ENCODE data around the gene SPATA13.
A peak's percentile ranks its signal among the peaks of the same experiment; 100 is the strongest.

SPATA13 gene

DNA sequence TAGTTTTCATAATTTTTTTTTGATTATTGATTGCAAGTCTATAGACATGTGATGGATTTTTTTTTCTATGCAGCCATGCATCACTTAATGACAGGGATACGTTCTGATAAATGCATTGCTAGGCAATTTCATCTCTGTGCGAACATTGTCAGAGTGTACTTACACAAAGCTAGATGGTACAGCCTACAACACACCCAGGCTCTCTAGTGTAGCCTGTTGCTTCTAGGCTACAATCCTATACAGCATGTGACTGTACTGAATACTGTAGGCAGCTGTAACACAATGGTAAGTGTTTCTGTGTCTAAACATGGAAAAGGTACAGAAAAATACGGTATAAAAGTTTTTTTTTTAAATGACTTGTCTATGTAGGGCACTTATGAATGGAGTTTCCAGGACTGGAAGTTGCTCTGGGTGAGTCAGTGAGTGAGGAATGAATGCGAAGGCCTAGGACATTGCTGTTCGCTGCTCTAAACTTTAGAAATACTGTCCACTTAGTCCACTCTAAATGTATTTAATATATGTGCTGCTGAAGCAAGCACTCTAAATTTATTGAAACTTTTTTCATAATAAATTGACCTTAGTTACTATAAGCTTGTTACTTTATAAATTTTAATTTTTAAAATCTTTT, 20.3 kb downstream of the SPATA13 start:
- H3K9me3 ChIP-seq (ENCODE audit: control insufficient read depth, insufficient read depth, low read depth, low read length), result no peaks in the 10 kb centered on the region
- no peaks in the 10 kb centered on the region for H3K36me3 ChIP-seq (ENCODE audit: control insufficient read depth in 2 of 2, insufficient read depth in 1 of 2, low read length in 2 of 2)
- peak; percentile 52; the same call in 1 of the 2 replicates for TF ChIP-seq SCRT2 (tag by site-specific recombination; IDR thresholded peaks at IDR 0.05)
- no peak for TF ChIP-seq ZBTB48 (tag by site-specific recombination; IDR thresholded peaks at IDR 0.05)
- TF ChIP-seq ZNF571 (tag by site-specific recombination; IDR thresholded peaks at IDR 0.05), result no peak
- TF ChIP-seq ZNF391 (tag by site-specific recombination; IDR thresholded peaks at IDR 0.05; ENCODE audit: borderline replicate concordance, low read depth), result no peak
- CTCF ChIA-PET, result interaction anchor here (0.6 kb wide), 1 partner anchor 14 kb away, joined by 3 read pairs; no protein-coding TSS in a partner anchor
- peaks cover 6% of the 10 kb centered on the region for H3K4me1 ChIP-seq (ENCODE audit: control insufficient read depth, insufficient read depth, low read length)
- H3K27ac ChIP-seq (ENCODE audit: extremely low read depth, low read depth, low read length), result no peak overlapping the region
- POLR2A ChIA-PET, result no interaction called here
- no peak overlapping the region for H3K4me3 ChIP-seq (ENCODE audit: low read depth, low read length)

DNA sequence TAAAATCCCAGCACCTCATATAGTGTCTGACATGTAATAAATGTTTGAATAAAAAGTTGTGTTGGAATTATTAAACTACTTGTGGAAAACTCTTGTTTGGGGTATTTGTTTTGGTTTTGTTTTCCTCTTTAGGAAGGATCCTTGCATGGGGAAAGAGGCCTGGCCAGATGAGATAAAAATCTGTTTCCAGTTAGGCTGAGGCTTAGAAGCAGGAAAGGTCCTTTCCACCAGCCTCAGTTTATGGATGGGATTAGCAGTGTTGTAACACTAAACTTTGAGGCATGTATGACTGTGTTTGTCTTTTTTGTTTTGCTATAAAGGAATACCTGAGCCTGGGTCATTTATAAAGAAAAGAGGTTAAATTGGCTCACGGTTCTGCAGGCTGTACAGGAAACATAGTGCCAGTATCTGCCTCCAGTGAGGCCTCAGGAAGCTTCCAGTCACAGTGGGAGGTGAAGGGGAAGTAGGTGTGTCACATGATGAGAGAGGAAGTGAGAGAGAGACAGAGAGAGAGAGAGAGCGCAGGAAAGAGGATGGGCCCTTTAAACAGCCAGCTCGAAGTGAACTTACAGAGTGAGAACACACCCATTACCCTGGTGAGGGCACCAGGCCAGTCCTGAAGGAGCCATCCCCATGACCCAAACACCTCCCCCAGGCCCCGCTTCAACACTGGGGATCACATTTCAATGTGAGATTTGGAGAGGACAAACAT, 21.6 kb downstream of the SPATA13 start:
- ChIA-PET CTCF (no interaction called here), POLR2A (no interaction called here)
- Histone ChIP-seq H3K4me1 (ENCODE audit: control insufficient read depth, insufficient read depth, low read length) (no peaks in the 10 kb centered on the region), H3K4me3 (ENCODE audit: low read depth, low read length) (no peak overlapping the region), H3K27ac (ENCODE audit: extremely low read depth, low read depth, low read length) (no peak overlapping the region), H3K36me3 (ENCODE audit: control insufficient read depth in 2 of 2, insufficient read depth in 1 of 2, low read length in 2 of 2) (no peaks in the 10 kb centered on the region), H3K9me3 (ENCODE audit: control insufficient read depth, insufficient read depth, low read depth, low read length) (no peaks in the 10 kb centered on the region)
- TF ChIP-seq ZNF2 (tag by site-specific recombination; IDR thresholded peaks at IDR 0.05) (no peak), ZNF146 (tag by site-specific recombination; IDR thresholded peaks at IDR 0.05) (no peak), ZBTB21 (tag by site-specific recombination; IDR thresholded peaks at IDR 0.05) (no peak), ZNF596 (tag by site-specific recombination; IDR thresholded peaks at IDR 0.05) (peak; percentile 31; the same call in 1 of the 2 replicates), KLF7 (tag by site-specific recombination; IDR thresholded peaks at IDR 0.05; ENCODE audit: borderline replicate concordance) (no peak)
- TF ChIP-seq, protein P1, sequence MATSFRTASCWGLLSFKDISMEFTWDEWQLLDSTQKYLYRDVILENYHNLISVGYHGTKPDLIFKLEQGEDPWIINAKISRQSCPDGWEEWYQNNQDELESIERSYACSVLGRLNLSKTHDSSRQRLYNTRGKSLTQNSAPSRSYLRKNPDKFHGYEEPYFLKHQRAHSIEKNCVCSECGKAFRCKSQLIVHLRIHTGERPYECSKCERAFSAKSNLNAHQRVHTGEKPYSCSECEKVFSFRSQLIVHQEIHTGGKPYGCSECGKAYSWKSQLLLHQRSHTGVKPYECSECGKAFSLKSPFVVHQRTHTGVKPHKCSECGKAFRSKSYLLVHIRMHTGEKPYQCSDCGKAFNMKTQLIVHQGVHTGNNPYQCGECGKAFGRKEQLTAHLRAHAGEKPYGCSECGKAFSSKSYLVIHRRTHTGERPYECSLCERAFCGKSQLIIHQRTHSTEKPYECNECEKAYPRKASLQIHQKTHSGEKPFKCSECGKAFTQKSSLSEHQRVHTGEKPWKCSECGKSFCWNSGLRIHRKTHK (tag by site-specific recombination; IDR thresholded peaks at IDR 0.05), result no peak

DNA sequence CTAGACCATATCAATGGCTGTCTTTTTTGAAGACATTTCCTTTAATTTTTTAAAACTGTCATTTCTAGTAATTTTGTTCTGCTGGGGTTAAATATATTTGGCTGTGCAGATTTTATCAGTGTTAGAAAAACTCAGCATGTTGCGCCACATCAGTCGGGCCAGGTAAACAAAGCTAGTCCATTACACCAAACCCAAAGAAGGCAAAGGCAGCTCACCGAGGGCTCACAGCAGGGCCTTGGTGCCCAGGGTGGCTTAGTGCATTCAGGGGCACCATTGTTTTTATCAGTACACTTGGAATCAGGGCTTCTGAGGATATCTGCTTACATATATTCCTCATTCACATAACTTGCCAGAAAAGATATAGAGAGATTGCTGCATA, 22.2 kb downstream of the SPATA13 start:
- no peaks in the 10 kb centered on the region for H3K36me3 ChIP-seq (ENCODE audit: control insufficient read depth in 2 of 2, insufficient read depth in 1 of 2, low read length in 2 of 2)
- no peak overlapping the region for H3K4me3 ChIP-seq (ENCODE audit: low read depth, low read length)
- H3K27ac ChIP-seq (ENCODE audit: extremely low read depth, low read depth, low read length), result no peak overlapping the region
- POLR2A ChIA-PET, result no interaction called here
- H3K9me3 ChIP-seq (ENCODE audit: control insufficient read depth, insufficient read depth, low read depth, low read length), result no peaks in the 10 kb centered on the region
- TF ChIP-seq, protein P2, sequence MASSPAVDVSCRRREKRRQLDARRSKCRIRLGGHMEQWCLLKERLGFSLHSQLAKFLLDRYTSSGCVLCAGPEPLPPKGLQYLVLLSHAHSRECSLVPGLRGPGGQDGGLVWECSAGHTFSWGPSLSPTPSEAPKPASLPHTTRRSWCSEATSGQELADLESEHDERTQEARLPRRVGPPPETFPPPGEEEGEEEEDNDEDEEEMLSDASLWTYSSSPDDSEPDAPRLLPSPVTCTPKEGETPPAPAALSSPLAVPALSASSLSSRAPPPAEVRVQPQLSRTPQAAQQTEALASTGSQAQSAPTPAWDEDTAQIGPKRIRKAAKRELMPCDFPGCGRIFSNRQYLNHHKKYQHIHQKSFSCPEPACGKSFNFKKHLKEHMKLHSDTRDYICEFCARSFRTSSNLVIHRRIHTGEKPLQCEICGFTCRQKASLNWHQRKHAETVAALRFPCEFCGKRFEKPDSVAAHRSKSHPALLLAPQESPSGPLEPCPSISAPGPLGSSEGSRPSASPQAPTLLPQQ (tag by site-specific recombination; IDR thresholded peaks at IDR 0.05), result no peak
- TF ChIP-seq ZNF121 (tag by site-specific recombination; IDR thresholded peaks at IDR 0.05), result no peak
- TF ChIP-seq ZNF157 (tag by site-specific recombination; IDR thresholded peaks at IDR 0.05), result no peak
- CTCF ChIA-PET, result no interaction called here
- no peaks in the 10 kb centered on the region for H3K4me1 ChIP-seq (ENCODE audit: control insufficient read depth, insufficient read depth, low read length)

DNA sequence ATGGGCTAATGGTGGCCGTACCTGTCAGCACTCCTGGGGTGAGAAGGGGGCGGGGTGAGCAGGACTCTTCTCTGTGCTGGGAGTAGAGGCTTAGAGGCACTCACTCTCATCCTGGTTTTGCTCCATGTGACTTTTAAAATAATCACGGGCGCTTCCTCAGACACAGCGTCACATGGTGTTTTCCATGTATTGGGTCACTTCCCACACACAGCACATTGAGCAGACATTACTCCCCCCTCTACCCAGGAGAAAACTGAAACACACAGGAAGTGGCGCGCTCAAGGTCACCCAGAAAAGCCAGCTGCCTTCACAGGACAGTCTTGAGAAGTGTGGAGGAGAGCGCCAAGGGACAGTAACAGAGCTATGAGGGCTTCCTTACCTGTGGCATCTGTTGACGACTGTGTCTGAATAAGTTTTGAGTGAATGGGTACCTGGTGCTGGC, 23.2 kb downstream of the SPATA13 start:
- no peaks in the 10 kb centered on the region for H3K4me1 ChIP-seq (ENCODE audit: control insufficient read depth, insufficient read depth, low read length)
- no peaks in the 10 kb centered on the region for H3K36me3 ChIP-seq (ENCODE audit: control insufficient read depth in 2 of 2, insufficient read depth in 1 of 2, low read length in 2 of 2)
- no peak overlapping the region for H3K4me3 ChIP-seq (ENCODE audit: low read depth, low read length)
- H3K27ac ChIP-seq (ENCODE audit: extremely low read depth, low read depth, low read length), result no peak overlapping the region
- no peaks in the 10 kb centered on the region for H3K9me3 ChIP-seq (ENCODE audit: control insufficient read depth, insufficient read depth, low read depth, low read length)
- POLR2A ChIA-PET, result no interaction called here
- CTCF ChIA-PET, result no interaction called here
- TF ChIP-seq ZNF184 (tag by site-specific recombination; IDR thresholded peaks at IDR 0.05) (no peak), ZBTB17 (tag by site-specific recombination; IDR thresholded peaks at IDR 0.05) (no peak), ZNF133 (tag by site-specific recombination; IDR thresholded peaks at IDR 0.05) (no peak), ZNF529 (tag by site-specific recombination; IDR thresholded peaks at IDR 0.05; ENCODE audit: insufficient replicate concordance) (no peak), ZFP69B (tag by site-specific recombination; IDR thresholded peaks at IDR 0.05) (no peak), ZNF174 (tag by site-specific recombination; IDR thresholded peaks at IDR 0.05) (no peak), KLF7 (tag by site-specific recombination; IDR thresholded peaks at IDR 0.05; ENCODE audit: borderline replicate concordance) (no peak), KLF10 (tag by site-specific recombination; IDR thresholded peaks at IDR 0.05) (no peak), ZNF777 (tag by site-specific recombination; IDR thresholded peaks at IDR 0.05; ENCODE audit: borderline replicate concordance) (no peak), BCL11B (tag by site-specific recombination; IDR thresholded peaks at IDR 0.05; ENCODE audit: low read depth) (no peak), ZNF658 (tag by site-specific recombination; IDR thresholded peaks at IDR 0.05) (no peak), OSR2 (tag by site-specific recombination; IDR thresholded peaks at IDR 0.05) (no peak)
- TF ChIP-seq, protein P3, sequence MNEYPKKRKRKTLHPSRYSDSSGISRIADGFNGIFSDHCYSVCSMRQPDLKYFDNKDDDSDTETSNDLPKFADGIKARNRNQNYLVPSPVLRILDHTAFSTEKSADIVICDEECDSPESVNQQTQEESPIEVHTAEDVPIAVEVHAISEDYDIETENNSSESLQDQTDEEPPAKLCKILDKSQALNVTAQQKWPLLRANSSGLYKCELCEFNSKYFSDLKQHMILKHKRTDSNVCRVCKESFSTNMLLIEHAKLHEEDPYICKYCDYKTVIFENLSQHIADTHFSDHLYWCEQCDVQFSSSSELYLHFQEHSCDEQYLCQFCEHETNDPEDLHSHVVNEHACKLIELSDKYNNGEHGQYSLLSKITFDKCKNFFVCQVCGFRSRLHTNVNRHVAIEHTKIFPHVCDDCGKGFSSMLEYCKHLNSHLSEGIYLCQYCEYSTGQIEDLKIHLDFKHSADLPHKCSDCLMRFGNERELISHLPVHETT (tag by site-specific recombination; IDR thresholded peaks at IDR 0.05), result no peak

Measured in HEK293 (cell line).